22Rv1 (cell line): ENCODE measurements around the gene LRRC10B.
"Not testable (repeated sequence)": the region's sequence is repeated elsewhere in the genome, so short reads cannot be mapped to it uniquely, and the experiment has no call there.

Experiments
- H3K27ac ChIP-seq: fragments of 450-650 bp; 2 replicates; pipeline ENCODE4 v1.5.1; 2017
- CTCF ChIP-seq: fragments of 450-650 bp; IDR thresholded peaks from 2 replicates; pipeline ENCODE4 v1.5.1; 2017; ENCODE audit warnings: mild to moderate bottlenecking
- ZFX ChIP-seq: fragments of 450-650 bp; IDR thresholded peaks from 2 replicates; pipeline ENCODE4 v1.6.1; 2017; ENCODE audit warnings: antibody characterized with exemption, borderline replicate concordance

Gene LRRC10B

GRCh38 chr11:61473370-61474012 lies 35.1 kb upstream of the LRRC10B start:
- H3K27ac ChIP-seq = no peak overlapping the region
- TF ChIP-seq ZFX = no peak
- no peak for TF ChIP-seq CTCF

GRCh38 chr11:61474013-61474643 lies 34.4 kb upstream of the LRRC10B start:
- TF ChIP-seq CTCF (no peak), ZFX (no peak)
- no peak overlapping the region for H3K27ac ChIP-seq

- TF ChIP-seq CTCF (no peak), ZFX (no peak)
- H3K27ac ChIP-seq = no peak overlapping the region
Observed at GRCh38 chr11:61475433-61475832, 33.1 kb upstream of the LRRC10B start.

GRCh38 chr11:61476371-61476770 lies 32.2 kb upstream of the LRRC10B start:
- no peak overlapping the region for H3K27ac ChIP-seq
- TF ChIP-seq CTCF (no peak), ZFX (no peak)

GRCh38 chr11:61477126-61477525 lies 31.4 kb upstream of the LRRC10B start:
- TF ChIP-seq ZFX = no peak
- TF ChIP-seq CTCF = no peak
- H3K27ac ChIP-seq = no peak overlapping the region

GRCh38 chr11:61477727-61478148 lies 30.8 kb upstream of the LRRC10B start:
- no peak overlapping the region for H3K27ac ChIP-seq
- TF ChIP-seq ZFX (no peak), CTCF (peak; percentile 93)

- H3K27ac ChIP-seq = not testable (repeated sequence)
Observed at GRCh38 chr11:61479360-61480058, 29.0 kb upstream of the LRRC10B start.
